Measurements from ENCODE around the gene SEMA4D. TPM values are rescaled to one million over a fixed set of nuclear protein-coding genes. Genes with fewer than 3 reads are reported as not detected.

SEMA4D gene
- total and polyA plus RNA-seq, 8 donors, result 20.0 to 71.9 (median 25.6) TPM

DNA sequence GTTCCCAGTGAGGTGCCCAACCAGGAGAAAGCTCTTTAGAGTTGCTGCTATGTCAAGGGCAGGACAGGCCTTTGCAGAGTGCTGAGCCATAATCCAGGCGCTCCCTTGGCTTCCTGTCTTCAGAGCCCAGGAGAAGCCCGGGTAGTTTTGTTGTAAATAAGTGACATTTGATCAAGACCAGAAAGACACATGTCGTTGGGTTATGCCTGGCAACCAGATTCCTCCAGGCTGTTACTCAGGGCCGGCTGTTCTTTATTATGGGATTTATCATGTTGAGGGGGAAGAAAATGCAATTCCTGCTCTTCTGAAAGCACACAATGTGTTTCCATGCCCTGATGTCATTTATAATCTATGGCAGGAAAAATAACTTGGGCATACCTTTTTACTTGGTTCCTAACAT is 39.3 kb upstream of the SEMA4D start:
- intact Hi-C loops (cut with DNase I), result no loop called here
- no peak overlapping the region for H3K4me3 ChIP-seq
- H3K4me1 ChIP-seq, result peaks cover 0 to 29% of the 10 kb centered on the region in 2 donors
- peak overlapping the region in 1 of 2 donors; percentile 83 for H3K27ac ChIP-seq
- ATAC-seq, result no peak
- H3K36me3 ChIP-seq, result no peaks in the 10 kb centered on the region
- no peaks in the 10 kb centered on the region for H3K27me3 ChIP-seq
- H3K9me3 ChIP-seq, result no peaks in the 10 kb centered on the region
- TF ChIP-seq CTCF (IDR thresholded peaks at IDR 0.05), result no peak
- no peak for DNase-seq

- no peak for TF ChIP-seq CTCF (IDR thresholded peaks at IDR 0.05)
- Histone ChIP-seq H3K27me3 (no peaks in the 10 kb centered on the region), H3K4me3 (no peak overlapping the region), H3K27ac (peak overlapping the region in 1 of 2 donors; percentile 83), H3K4me1 (peaks cover 0 to 31% of the 10 kb centered on the region in 2 donors), H3K36me3 (no peaks in the 10 kb centered on the region), H3K9me3 (no peaks in the 10 kb centered on the region)
- no peak for ATAC-seq
- intact Hi-C loops (cut with DNase I), result no loop called here
- no peak for DNase-seq
These were observed 38.7 kb upstream of the SEMA4D start for GRCh38 chr9:89536600-89536999.

- Histone ChIP-seq H3K36me3 (no peaks in the 10 kb centered on the region), H3K9me3 (no peaks in the 10 kb centered on the region), H3K27ac (peak overlapping the region in 1 of 2 donors; percentile 83), H3K4me1 (peaks cover 0 to 31% of the 10 kb centered on the region in 2 donors), H3K4me3 (no peak overlapping the region), H3K27me3 (no peaks in the 10 kb centered on the region)
- intact Hi-C loops (cut with DNase I), result no loop called here
- TF ChIP-seq CTCF (IDR thresholded peaks at IDR 0.05), result no peak
- DNase-seq (no peak), ATAC-seq (no peak)
These were observed 38.2 kb upstream of the SEMA4D start for GRCh38 chr9:89536145-89536574.

DNA sequence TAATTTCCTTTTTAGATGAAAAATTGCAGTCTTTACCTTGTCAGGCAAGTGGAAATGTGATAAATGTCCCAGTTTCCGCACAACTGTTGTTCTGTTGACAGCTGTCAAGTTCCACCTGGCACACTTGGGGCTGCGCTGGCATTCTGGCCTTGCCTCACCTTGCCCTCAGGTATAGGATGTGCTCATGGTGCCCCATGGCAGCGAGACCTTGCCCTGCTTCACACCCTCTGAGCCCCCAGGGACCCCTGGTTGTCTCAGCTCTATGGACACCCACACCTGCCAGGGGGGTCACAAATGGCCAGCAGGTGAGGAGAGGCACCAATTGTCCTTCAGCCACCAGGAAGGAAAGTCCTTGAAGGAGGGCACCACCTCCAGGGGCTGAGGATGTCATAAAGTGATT is 37.5 kb upstream of the SEMA4D start:
- intact Hi-C loops (cut with DNase I), result no loop called here
- Histone ChIP-seq H3K27me3 (no peaks in the 10 kb centered on the region), H3K27ac (peak overlapping the region in 1 of 2 donors; percentile 83), H3K4me1 (peaks cover 0 to 32% of the 10 kb centered on the region in 2 donors), H3K4me3 (no peak overlapping the region), H3K36me3 (no peaks in the 10 kb centered on the region), H3K9me3 (no peaks in the 10 kb centered on the region)
- DNase-seq, result no peak
- no peak for TF ChIP-seq CTCF (IDR thresholded peaks at IDR 0.05)
- ATAC-seq, result no peak

DNA sequence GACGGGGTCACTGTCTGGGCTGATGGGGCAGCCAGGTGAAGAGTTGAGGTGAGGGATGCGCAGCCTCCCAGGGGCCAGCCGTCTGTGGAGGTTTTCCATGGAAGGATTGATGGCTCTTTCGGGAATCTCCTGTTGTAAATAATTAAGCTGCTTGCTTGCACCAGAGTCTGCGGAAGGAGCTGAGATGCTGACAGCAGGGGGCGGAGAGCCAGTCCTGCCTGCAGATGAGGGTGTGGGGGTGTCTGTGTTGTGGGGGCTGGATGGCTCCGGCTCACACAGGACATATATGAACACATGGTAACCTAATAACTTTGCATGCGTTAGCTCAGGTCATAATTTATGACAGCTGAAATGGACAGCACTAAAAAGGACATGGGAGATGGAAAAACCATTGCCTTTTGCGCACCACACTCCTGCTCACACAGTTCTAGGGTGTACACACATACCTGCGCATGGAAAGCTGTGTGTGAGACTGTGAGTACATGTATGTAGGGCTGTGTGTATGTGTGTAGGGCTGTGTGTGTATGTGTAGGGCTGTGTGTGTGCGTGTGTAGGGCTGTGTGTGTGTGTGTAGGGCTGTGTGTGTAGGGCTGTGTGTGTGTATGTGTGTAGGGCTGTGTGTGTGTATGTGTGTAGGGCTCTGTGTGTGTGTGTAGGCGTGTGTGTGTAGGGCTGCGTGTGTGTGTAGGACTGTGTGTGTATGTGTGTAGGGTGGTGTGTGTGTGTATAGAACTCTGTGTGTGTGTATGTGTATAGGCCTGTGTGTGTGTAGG is 36.8 kb upstream of the SEMA4D start:
- H3K4me3 ChIP-seq, result no peak overlapping the region
- no peak for TF ChIP-seq CTCF (IDR thresholded peaks at IDR 0.05)
- DNase-seq, result no peak
- H3K27ac ChIP-seq, result no peak overlapping the region
- H3K36me3 ChIP-seq, result no peaks in the 10 kb centered on the region
- no peak for ATAC-seq
- H3K27me3 ChIP-seq, result no peaks in the 10 kb centered on the region
- intact Hi-C loops (cut with DNase I), result no loop called here
- no peaks in the 10 kb centered on the region for H3K9me3 ChIP-seq
- H3K4me1 ChIP-seq, result peaks cover 0 to 40% of the 10 kb centered on the region in 2 donors
